Renal cortical epithelial cell (primary cell): ENCODE results near the gene CERS5. TPM values are rescaled to one million over a fixed set of nuclear protein-coding genes. Genes with fewer than 3 reads are reported as not detected.
"Not testable (repeated sequence)": the region's sequence is repeated elsewhere in the genome, so short reads cannot be mapped to it uniquely, and the experiment has no call there.

Experiments used
- DNase-seq: peaks from one replicate; pipeline ENCODE4 v3.0.0-alpha.2; 2011; ENCODE audit warnings: low read depth
- total RNA-seq: library from RNA; depleted of rRNA; stranded (reverse); fragments of >200 nt; gene quantifications from 2 replicates; pipeline ENCODE4 v1.2.3, GENCODE V29; 2014

Gene CERS5
- total RNA-seq, 1 donor from 2014 or later, result 55.8 TPM

DNA sequence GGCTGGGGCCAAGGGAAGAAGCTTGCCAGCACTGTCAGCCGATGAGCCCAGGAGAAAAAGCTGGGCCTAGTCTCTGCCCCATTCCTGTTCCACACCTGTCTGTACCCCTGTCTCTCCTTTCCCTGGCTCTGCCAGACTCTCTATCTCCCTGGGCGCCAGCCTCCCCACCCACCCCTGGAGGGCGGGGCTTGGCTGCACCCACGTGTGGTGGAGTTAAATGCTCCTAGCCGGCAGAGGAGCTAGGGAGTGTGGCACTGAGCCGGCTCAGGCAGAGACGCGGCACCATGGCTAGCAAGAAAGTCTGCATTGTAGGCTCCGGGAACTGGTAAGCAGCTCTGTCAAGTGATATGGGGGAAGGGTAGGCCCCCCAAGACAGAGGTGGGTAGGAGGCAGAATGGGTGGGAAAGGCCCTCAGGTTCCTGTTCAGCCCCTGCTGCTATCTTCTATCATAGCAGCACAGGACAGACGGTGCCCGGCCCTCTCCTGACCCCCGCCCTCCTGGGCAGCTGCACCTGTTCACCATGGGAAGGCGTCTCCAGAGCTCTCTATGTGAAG, 63.3 kb downstream of the CERS5 start, which contains the start of gene GPD1:
GPD1 (plus strand) TSS at position 242 of the 555 bp plus-strand sequence; CDS start at position 285, 43 bp downstream.
- DNase-seq, result peak; percentile 50

DNA sequence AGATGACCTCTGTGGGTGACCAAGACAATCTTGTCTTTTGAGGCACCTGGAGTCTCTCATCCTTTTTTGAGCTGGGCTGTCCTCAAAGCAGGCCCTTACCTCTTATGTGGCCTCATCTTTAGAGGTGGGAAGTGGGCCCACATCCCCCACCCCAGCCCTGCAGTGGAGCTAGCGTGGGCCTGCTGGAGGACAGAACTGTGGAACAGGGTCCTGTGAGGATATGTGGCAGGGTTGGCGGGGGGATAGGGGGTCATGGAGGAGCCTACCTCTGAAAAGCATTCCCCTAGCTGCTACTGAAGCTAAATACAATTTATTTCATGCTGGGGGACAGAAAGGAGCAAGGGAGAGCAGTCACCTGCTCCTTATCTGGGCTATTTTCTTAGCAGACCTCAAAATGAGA, 63.8 kb downstream of the CERS5 start:
- no peak for DNase-seq

DNA sequence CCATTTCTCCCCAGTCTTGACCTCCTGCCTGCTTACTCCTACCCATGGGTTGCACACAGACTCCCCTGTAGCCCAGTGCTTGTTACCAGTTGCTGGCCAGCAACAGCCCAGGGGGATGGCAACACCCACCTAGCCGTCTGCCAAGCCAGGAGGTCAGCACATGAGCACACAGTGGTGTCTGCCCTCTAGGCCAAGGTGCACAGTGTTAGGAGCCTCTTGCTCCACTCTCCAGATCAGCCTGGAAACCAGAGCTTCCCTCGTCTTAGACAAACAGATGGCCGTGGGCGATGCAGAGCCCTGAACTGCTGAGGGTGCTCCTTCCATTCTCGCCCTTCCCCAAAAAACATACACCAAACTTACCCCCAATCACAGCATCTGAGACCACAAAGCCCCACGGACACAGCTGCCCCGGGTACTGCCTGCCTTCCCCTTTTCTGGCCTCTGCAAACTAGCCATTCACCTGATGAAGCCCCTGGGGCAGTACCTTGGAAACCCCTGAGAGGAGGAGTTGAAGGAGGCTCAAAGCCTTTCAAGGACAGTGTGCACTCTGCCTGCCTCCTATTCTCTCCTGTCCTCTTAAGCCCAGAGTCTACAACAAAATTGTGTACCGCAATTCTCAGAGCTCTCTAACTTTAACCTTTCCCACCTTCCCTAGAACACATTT, 64.4 kb downstream of the CERS5 start:
- DNase-seq, result no peak

DNA sequence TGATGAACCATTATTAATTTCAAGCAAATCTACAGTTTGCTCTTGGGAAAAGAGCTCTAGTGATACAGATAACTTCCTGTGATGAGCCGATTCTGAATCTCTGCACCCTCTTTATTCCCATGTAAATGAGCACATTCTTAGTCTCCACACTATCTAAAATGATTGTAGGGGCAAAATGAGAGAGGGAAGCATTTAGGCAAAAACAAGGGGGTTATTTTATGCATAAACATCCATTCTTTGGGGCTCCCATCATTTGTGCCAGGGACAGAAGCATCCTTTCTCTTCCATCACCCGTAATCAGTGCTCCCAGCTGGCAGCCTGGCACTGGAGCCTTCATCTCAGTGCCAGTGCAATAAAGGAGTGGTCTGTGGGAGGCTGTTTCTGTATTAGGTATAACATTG, 65.0 kb downstream of the CERS5 start:
- no peak for DNase-seq

DNA sequence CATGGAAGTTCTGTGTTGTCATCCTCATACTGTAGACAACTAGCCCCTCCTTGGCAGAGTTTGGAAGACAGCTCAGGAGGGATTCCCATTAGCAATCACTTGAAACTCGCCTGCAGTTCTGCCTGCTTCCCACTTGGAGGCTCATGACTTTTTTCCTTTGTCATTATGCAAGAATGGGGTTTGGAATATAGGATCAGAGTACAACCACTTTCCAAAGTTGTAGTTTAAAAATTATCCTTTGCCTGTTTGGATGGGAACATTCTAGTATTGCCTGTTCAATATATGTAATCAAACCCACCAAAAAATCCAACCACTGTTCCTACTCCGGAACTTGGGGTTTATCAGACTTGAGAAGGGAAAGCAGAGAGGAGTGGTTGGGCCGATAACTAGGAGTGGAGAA, 65.5 kb downstream of the CERS5 start:
- DNase-seq, result peak; percentile 40

DNA sequence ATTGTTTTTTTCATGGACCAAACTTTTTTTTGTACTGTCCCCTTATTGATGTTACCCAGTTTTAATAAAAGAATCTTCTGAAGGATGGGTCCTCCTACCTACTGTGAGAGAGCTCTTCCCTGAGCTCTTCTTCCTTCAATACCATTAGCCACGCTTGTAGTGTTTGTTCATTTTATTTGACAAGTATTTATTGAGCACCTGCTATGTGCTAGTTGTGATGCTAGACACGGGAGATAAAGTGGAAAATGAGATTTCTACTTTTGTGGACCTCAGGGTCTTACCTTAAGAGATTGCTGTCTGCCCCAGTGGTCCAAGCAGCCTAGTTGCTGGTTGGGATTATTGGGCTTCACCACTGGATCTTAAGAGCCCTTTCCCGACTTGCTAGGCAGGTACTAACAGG, 66.6 kb downstream of the CERS5 start:
- no peak for DNase-seq

DNA sequence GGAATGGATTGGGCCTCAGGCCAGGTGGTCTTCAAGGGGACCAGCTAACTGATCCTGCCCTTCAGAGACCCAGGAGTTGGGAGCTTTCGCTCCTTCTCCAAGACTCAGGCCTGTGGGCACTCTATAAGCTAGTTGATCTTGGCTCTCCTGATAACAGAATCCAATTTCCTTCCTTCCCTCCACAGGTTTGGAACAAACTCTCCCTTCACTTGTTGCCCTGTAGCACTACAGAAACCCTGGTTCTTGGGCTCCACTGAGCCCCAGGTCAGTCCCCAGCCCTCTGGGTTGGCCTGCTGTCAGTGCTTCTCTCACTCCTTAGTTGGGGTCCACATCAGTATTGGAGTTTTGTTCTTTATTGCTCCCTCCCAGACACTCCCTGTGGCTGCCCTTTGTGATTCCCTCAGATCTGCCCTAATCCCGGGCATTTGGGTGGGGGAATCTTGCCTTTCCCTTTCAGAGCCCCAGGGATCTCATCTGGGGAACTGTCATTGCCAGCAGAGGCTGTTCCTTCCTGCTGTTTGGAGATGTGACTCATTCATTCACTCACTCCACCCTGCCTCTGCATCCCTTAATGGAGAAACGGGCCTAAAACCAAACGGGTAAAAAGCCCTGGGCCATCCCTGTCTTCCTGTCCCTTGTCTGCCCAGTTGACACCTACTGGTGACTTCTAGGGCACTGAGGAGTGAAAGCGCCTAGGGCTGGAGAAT, 67.7 kb downstream of the CERS5 start:
- DNase-seq, result no peak

DNA sequence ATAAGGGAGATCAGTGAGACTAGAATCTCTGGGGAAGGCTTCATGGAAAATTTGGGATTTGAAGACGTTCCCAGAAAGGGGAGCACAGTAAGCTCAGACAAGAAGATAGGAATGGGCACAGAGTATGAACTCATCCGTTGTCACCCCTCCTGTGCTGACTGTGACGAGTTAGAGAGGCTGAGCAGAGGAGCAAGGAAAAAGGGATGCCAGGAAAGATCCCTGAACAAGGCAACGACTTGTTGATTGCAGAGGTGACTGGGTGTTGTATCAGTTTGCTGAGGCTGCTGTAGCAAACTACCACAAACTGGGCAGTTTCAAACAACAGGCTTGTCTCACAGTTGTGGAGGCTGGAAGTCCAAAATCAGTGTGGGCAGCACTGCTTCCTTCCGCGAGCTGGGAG, 69.2 kb downstream of the CERS5 start:
- no peak for DNase-seq

DNA sequence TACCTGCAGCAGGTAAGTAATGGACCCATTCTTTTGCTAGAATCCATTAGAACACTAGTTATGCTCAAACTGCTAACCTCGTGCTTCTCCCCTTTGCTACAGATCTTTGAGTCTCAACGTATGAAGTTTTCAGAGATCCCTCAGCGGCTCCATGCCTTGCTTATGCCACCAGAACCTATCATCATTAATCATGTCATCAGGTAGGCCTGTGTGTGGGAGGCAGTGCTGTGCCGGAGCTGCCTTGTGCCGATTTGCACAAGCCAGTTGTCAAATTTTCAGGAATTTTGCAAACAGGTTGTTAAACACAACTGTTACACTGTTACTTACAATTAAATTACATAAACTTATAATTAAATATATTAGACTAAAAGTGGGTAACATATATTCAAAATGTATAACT, 76.8 kb downstream of the CERS5 start:
- DNase-seq, result no peak

DNA sequence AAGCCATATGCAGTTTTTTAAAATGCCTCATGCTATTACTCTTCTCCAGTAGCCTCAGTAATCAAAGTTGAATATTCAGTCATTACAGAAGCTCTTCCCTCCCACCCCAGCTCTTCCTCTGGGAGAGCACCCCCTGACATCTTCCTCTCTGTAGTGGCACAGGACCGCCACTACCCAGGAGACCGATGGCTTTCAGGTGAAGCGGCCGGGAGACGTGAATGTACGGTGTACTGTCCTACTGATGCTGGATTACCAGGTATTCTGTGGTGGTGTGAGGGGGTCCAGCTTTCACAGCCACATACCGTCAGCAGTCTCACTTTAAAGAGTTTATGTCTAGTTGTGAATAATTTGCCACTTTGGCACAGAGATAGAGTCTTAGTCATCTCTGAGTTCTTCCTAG, 77.4 kb downstream of the CERS5 start:
- no peak for DNase-seq

DNA sequence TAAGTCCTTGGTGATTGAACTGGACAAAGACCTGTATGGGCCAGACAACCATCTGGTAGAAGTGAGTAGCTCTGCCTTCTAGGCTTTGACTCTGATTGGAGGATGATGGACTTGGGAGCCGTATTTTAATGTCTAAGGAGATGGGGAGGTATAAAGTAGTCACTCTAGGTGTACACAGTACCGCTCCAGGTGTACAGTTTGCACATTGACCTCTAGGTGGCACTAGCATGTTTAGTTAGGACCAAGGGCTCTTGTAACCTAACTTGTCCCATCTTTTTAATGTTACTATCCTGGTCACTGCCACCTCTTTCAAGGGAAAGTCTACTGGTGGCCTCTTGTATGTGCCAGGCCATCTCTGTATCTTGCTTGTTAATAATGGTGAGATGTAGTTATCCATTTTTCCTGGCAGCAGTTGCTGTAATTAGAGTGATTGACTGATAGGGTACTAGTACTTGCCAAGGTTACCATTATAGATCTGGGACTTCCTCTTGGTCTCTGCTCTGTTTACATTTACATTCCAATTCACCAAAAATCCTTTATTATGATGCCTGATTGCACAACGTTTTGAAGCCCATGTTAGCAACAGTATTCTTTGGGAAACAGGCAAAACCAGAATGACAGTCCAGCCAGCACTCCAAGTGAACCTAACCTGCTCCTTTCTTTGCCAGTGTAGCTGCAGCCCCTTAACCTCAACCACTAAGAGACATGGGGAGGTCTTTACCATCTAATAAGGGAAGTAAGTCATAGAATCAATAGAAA, 78.4 kb downstream of the CERS5 start:
- peak; percentile 68 for DNase-seq

DNA sequence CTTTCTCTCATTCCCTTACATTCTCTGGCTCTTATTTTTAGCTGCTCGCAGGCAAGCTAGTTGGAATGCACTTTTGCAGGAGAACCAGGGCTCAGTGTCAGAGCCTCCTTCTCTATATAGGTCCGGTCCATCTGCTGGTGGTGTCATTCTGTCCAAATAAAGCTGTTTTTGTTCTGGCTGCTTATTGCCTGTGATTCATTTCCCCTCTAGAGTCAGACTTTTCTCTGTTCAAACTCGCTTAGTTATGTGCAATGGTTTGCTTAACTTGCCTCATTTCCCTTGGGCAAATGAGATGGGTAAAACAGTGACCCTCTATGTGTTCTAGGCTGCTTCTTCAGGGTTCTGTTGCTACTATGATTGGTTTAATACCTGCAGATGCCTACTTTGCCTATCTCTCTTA, 79.2 kb downstream of the CERS5 start:
- no peak for DNase-seq

DNA sequence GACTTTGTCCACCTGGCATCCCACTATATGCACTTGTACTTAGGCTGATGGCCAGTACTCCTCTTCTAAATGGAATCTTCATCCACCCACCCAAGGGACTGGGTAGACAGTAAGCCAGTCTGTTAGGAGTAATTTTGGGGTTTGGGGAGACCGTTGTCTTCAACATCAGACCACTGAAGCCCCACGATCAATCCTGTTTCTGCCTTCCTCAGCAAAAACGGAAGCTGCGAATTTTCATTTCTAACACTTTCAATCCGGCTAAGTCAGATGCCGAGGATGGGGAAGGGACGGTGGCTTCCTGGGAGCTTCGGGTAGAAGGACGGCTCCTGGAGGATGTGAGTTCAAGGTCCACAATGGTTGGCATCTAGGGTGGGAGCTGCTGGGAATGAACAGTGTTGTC, 80.0 kb downstream of the CERS5 start:
- DNase-seq, result no peak

DNA sequence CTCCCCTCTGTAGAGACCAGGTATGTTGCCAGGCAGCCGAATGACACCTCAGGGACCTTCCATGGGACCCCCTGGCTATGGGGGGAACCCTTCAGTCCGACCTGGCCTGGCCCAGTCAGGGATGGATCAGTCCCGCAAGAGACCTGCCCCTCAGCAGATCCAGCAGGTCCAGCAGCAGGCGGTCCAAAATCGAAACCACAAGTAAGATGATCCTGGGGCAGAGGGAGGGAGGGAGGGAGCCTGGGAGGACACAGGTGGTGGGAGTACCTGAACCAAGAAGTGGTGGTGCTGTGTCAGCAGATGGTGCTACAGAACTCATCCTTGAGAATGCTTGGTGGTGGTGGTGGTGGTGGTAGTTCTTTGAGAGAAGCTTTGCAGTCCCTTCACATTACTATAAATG, 81.0 kb downstream of the CERS5 start:
- no peak for DNase-seq

DNA sequence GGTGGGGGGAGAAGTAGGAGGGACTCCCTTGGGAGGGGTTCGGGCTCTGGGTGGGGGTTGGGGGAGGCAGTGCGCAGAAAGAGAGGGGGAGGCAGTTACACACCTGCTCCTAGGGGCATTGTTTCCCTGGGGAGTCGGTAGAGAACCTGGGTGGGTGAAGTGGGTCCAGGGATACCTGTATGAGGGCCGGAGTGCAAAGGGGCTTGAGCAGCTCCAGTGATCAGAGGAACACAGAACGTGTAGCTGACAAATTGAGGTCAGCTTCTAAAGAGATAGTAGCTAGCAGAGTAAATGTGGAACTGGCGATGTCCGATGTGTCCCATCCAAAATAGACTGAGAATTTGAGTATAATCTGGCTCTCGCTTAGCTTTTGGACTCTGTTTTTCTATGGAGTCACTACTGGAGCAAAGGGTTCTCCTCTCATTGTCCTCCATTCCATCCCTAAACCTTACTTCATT, 81.5 kb downstream of the CERS5 start:
- no peak for DNase-seq

DNA sequence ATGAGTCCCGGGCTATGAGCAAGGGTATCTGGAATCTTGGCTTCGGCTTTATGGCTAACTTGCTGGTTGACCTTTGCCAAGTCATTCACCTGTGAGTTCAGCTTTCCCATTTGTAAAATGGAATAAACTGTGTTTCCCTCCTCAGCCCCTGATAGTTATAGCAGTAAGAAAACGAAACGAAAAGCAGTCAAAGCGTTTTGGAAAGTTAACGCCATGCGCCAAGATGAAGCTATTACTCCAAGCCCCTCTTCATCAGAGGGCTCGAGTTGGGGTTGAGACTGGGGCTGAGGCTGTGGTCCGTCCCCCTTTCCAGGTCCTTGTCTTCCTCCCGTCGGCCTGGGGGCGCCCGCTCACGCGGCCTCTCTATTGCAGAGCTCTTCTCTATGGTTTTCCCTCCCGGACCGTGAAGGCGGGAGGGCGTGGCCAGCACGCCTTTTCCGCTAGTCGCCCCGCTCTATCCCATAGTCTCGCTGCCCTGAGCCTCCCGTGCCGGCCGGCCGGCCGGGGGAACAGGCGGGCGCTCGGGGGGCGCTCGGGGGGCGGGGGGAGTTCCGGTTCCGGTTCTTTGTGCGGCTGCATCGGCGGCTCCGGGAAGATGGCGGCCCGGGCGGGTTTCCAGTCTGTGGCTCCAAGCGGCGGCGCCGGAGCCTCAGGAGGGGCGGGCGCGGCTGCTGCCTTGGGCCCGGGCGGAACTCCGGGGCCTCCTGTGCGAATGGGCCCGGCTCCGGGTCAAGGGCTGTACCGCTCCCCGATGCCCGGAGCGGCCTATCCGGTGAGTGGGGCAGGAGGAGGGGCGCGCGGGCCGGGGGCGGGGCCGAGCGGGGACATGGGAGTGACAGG, 82.2 kb downstream of the CERS5 start, which contains the start of gene SMARCD1:
SMARCD1 (plus strand) TSS at position 568 of the 840 bp plus-strand sequence; CDS start at position 596, 28 bp downstream.
- peak; percentile 77 for DNase-seq

DNA sequence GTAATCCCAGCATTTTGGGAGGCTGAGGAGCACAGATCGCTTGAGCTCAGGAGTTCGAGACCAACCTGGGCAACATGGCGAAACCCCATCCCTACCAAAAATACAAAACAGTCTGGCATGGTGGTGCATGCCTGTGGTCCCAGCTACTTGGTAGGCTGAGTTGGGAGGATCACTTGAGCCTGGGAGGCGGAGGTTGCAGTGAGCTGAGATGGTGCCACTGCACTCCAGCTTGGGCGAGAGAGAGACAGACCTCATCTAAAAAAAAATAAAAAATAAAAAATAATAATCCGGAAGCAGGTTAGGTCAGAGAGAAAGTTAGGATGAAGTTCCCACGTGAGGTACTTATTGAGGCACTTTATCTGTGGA, 82.8 kb downstream of the CERS5 start:
- not testable (repeated sequence) for DNase-seq

DNA sequence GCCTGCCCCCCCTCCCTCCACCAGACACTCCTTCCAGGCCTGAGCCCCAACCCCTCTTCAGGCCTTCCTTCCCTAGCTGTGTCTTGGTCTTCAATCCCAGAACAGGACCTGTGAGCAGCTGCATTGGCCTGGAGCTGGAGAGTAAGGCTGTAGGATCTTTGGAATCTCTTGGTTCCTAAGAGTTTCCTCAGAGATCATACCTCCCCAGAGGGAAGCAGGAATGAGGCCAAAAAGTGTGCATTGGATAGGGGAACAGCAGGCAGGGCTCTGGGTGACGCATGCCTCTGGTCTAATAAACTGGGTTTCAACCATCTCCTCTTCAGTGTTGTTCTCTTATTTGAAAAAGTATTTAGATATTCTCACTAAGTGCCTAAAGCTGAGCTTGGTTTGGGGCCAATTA, 83.9 kb downstream of the CERS5 start:
- no peak for DNase-seq

DNA sequence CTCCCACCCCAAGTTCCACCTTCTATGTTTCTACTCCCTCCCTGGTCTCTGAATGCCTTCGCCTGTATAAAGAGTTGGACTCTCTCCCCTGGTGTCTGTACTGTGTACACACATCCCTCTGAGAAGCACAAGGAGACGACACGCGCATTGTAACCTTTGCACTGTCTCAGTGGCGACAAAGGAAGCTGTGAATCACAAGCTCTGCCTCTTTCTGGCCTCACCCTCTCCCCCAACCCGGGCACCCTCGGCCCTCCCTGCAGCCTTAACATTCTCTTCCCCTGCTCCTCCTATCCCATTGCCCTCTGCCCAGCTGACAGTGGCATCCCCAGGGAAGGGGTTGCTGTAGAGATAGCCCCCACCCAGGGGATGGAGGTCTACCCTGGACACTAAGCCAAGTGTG, 84.5 kb downstream of the CERS5 start:
- DNase-seq, result peak; percentile 43

DNA sequence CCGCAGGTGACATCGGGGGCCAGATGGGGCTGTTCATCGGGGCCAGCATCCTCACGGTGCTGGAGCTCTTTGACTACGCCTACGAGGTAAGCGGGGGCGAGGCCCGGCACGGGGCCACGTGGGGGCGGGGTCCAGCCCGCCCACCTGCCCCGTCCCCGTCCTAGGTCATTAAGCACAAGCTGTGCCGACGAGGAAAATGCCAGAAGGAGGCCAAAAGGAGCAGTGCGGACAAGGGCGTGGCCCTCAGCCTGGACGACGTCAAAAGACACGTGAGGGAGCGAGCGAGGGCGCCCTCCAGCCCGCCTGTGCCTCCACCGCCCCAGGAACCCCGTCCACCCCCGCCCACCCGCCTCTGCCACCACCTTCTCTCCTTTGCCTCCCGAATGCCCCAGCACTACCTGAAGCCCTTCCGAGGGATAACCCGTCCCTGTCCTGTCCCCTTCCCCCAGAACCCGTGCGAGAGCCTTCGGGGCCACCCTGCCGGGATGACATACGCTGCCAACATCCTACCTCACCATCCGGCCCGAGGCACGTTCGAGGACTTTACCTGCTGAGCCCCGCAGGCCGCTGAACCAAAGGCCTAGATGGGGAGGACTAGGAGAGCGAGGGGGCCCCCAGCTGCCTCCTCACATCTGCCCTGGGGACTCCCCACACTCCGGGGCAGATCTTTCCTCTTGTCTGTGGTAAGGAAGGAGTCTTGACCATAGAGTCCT, 85.9 kb downstream of the CERS5 start:
- no peak for DNase-seq

DNA sequence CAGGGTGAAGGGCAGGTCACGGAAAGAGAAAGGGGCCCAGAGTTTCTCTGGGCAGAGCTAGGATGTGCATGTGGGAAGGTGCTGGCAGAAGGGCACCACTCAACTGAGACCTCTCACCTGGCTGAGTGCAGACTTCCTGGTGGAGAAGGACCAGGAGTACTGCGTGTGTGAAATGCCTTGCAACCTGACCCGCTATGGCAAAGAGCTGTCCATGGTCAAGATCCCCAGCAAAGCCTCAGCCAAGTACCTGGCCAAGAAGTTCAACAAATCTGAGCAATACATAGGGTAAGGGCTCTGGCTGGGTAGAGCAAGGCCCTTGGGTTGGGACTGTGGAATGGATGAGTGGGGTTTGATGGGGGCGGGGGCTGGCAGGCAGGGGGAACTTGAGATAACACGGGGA, 87.4 kb downstream of the CERS5 start:
- no peak for DNase-seq
